ENCODE results near the gene KLHL24.
A peak's percentile ranks its signal among the peaks of the same experiment; 100 is the strongest.

The KLHL24 gene

GRCh38 chr3:183695569-183696364, 60.3 kb downstream of the KLHL24 start:
- TF ChIP-seq ZBTB20 (tag by site-specific recombination; IDR thresholded peaks at IDR 0.05) (no peak), SCRT2 (tag by site-specific recombination; IDR thresholded peaks at IDR 0.05) (peak; percentile 88)
- Histone ChIP-seq H3K4me1 (ENCODE audit: control insufficient read depth, insufficient read depth, low read length) (0 out of 2 replicates have a peak, but pooled peaks cover 3% of the 10 kb centered on the region), H3K9me3 (ENCODE audit: control insufficient read depth, insufficient read depth, low read depth, low read length) (no peaks in the 10 kb centered on the region), H3K27ac (ENCODE audit: extremely low read depth, low read depth, low read length) (no peak overlapping the region), H3K36me3 (ENCODE audit: control insufficient read depth in 2 of 2, insufficient read depth in 1 of 2, low read length in 2 of 2) (no peaks in the 10 kb centered on the region), H3K4me3 (ENCODE audit: low read depth, low read length) (no peak overlapping the region)
- POLR2A ChIA-PET, result interaction anchor here (0.6 kb wide), 1 partner anchor 1242 kb away, joined by 4 read pairs; no protein-coding TSS in a partner anchor
- CTCF ChIA-PET, result interaction anchor here (0.7 kb wide), 1 partner anchor 1559 kb away, joined by 4 read pairs; no protein-coding TSS in a partner anchor

- ChIA-PET POLR2A (interaction anchor here (0.6 to 1.6 kb wide), 3 partner anchors 60 to 68 kb away, joined by 3 to 5 read pairs (median 4); no protein-coding TSS in a partner anchor), CTCF (interaction anchor here (0.6 kb wide), 1 partner anchor 14 kb away, joined by 5 read pairs; no protein-coding TSS in a partner anchor)
- H3K27ac ChIP-seq (ENCODE audit: extremely low read depth, low read depth, low read length), result no peak overlapping the region; the same call in 1 of the 2 replicates
- H3K9me3 ChIP-seq (ENCODE audit: control insufficient read depth, insufficient read depth, low read depth, low read length), result no peaks in the 10 kb centered on the region
- H3K4me1 ChIP-seq (ENCODE audit: control insufficient read depth, insufficient read depth, low read length), result 0 out of 2 replicates have a peak, but pooled peaks cover 3% of the 10 kb centered on the region
- H3K36me3 ChIP-seq (ENCODE audit: control insufficient read depth in 2 of 2, insufficient read depth in 1 of 2, low read length in 2 of 2), result no peaks in the 10 kb centered on the region; a peak in 1 of 3 replicates
- peak overlapping the region; percentile 95 for H3K4me3 ChIP-seq (ENCODE audit: low read depth, low read length)
- TF ChIP-seq ZNF580 (tag by site-specific recombination; IDR thresholded peaks at IDR 0.05) (peak; percentile 14; the same call in 1 of the 2 replicates), ZSCAN18 (tag by site-specific recombination; IDR thresholded peaks at IDR 0.05) (no peak), SP3 (tag by site-specific recombination; IDR thresholded peaks at IDR 0.05) (peak; percentile 42; the same call in 1 of the 2 replicates), ZFP37 (tag by site-specific recombination; IDR thresholded peaks at IDR 0.05) (0 out of 2 replicates have a peak, but pooled peaks have one; percentile 36), YY1 (tag by site-specific recombination; IDR thresholded peaks at IDR 0.05) (peak; percentile 38; the same call in 1 of the 2 replicates), ZNF335 (tag by site-specific recombination; conservative IDR thresholded peaks at IDR 0.05) (peak; percentile 60), HIC1 (tag by site-specific recombination; IDR thresholded peaks at IDR 0.05) (peak; percentile 92), ZNF280D (tag by site-specific recombination; IDR thresholded peaks at IDR 0.05) (peak; percentile 69; the same call in 1 of the 2 replicates), ZNF169 (tag by site-specific recombination; IDR thresholded peaks at IDR 0.05) (no peak), ZBTB11 (tag by site-specific recombination; conservative IDR thresholded peaks at IDR 0.05; ENCODE audit: low read depth) (0 out of 2 replicates have a peak, but pooled peaks have one; percentile 2)
These were observed 61.7 kb downstream of the KLHL24 start for GRCh38 chr3:183697123-183697609.

Measured in HEK293 (cell line).